ENCODE results near the gene LOXL3.
"Not testable (repeated sequence)": the region's sequence is repeated elsewhere in the genome, so short reads cannot be mapped to it uniquely, and the experiment has no call there.

The LOXL3 gene

GRCh38 chr2:74489906-74490305 lies 63.8 kb downstream of the LOXL3 start:
- DNase-seq (ENCODE audit: low read depth) = no peak

GRCh38 chr2:74488643-74489481 lies 64.9 kb downstream of the LOXL3 start:
- DNase-seq (ENCODE audit: low read depth) = no peak

GRCh38 chr2:74486141-74486540 lies 67.6 kb downstream of the LOXL3 start:
- DNase-seq (ENCODE audit: low read depth) = no peak

GRCh38 chr2:74483675-74484164 lies 70.0 kb downstream of the LOXL3 start:
- not testable (repeated sequence) for DNase-seq (ENCODE audit: low read depth)

GRCh38 chr2:74482801-74483674 lies 70.7 kb downstream of the LOXL3 start, which contains the start of the genes CCDC142 and TTC31:
Gene CCDC142 (minus strand): TSS chr2:74482998. CDS start chr2:74482837, 161 bp downstream.
Gene TTC31 (plus strand): TSS chr2:74483081. CDS start chr2:74483096, 15 bp downstream.
- peak; percentile 96 for DNase-seq (ENCODE audit: low read depth)
